BLaER1 (cell line): ENCODE measurements around the gene SGCD.

Experiments used
- H3K27ac ChIP-seq: shearing (Covaris generic); formaldehyde crosslinking; 2 replicates; pipeline ENCODE4 v1.8.1; 2022
- H3K27me3 ChIP-seq: shearing (Covaris generic); formaldehyde crosslinking; 2 replicates; pipeline ENCODE4 v1.8.1; 2022
- H3K36me3 ChIP-seq: shearing (Covaris generic); formaldehyde crosslinking; 2 replicates; pipeline ENCODE4 v1.8.1; 2022
- H3K4me1 ChIP-seq: shearing (Covaris generic); formaldehyde crosslinking; 2 replicates; pipeline ENCODE4 v1.8.1; 2022
- H3K4me2 ChIP-seq: shearing (Covaris generic); formaldehyde crosslinking; 2 replicates; pipeline ENCODE4 v1.8.1; 2022
- H3K4me3 ChIP-seq: shearing (Covaris generic); formaldehyde crosslinking; 2 replicates; pipeline ENCODE4 v1.8.1; 2022
- H3K9ac ChIP-seq: shearing (Covaris generic); formaldehyde crosslinking; 2 replicates; pipeline ENCODE4 v1.8.1; 2022
- H3K9me3 ChIP-seq: shearing (Covaris generic); formaldehyde crosslinking; 2 replicates; pipeline ENCODE4 v1.8.1; 2022
- H4K20me1 ChIP-seq: shearing (Covaris generic); formaldehyde crosslinking; 2 replicates; pipeline ENCODE4 v1.8.1; 2022
- Cebpa-rat ChIP-seq: shearing (Covaris generic); IDR thresholded peaks from 2 replicates; pipeline ENCODE4 v1.8.1; 2022

The SGCD gene

DNA sequence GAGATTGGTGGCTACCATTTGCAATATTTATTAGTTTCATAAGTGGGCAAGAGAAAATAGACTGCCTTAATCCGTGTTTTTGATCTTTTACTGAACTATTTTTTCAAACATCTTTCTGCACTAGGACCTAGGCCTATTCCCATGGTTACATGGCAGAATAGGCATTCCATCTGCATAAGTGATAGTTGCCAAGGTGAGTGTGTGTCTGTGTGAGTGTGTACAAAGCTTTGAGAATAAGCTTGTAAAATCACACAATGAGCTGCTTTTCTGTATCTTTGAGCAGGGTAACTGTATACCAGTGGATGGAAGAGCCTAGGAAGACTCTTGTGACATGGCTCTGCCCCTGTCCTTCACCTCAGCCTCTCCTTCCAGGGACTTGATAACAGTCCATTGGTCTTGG is 92.7 kb downstream of the SGCD start:
- Histone ChIP-seq H3K4me3 (no peak overlapping the region), H3K9me3 (no peaks in the 10 kb centered on the region), H3K9ac (no peak overlapping the region), H4K20me1 (no peaks in the 10 kb centered on the region), H3K4me1 (no peaks in the 10 kb centered on the region), H3K4me2 (no peak overlapping the region), H3K27ac (no peak overlapping the region), H3K36me3 (no peaks in the 10 kb centered on the region), H3K27me3 (no peaks in the 10 kb centered on the region)
- no peak for TF ChIP-seq Cebpa-rat

GRCh38 chr5:156420665-156421064 is 93.7 kb downstream of the SGCD start:
- H3K4me2 ChIP-seq, result no peak overlapping the region
- no peaks in the 10 kb centered on the region for H4K20me1 ChIP-seq
- H3K4me1 ChIP-seq, result no peaks in the 10 kb centered on the region
- H3K9me3 ChIP-seq, result no peaks in the 10 kb centered on the region
- no peaks in the 10 kb centered on the region for H3K36me3 ChIP-seq
- no peak for TF ChIP-seq Cebpa-rat
- no peak overlapping the region for H3K27ac ChIP-seq
- H3K4me3 ChIP-seq, result no peak overlapping the region
- no peak overlapping the region for H3K9ac ChIP-seq
- H3K27me3 ChIP-seq, result no peaks in the 10 kb centered on the region

DNA sequence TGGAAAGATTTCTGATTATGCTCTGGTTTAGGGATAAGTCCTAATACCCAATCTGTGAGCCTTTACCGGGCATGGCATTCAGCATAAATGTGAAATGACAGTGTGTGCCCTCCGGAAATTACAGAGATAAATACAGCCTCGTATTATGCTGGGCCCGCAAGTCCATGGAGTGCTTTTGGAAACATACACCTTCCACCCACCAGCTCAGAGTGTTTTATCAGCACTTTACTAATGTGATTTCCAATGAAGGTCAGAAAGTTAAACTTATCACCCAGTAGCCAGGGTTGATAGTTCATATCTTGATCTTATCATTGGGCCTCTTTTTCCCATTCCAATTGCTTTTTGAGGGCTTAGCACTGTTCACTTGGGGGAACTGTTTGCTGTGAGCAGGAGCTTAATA is 94.8 kb downstream of the SGCD start:
- Histone ChIP-seq H3K36me3 (no peaks in the 10 kb centered on the region), H3K4me2 (no peak overlapping the region), H3K4me1 (no peaks in the 10 kb centered on the region), H3K27me3 (no peaks in the 10 kb centered on the region), H3K9me3 (no peaks in the 10 kb centered on the region; the same call in 1 of the 2 replicates), H3K4me3 (no peak overlapping the region), H4K20me1 (no peaks in the 10 kb centered on the region), H3K27ac (no peak overlapping the region), H3K9ac (no peak overlapping the region)
- no peak for TF ChIP-seq Cebpa-rat

DNA sequence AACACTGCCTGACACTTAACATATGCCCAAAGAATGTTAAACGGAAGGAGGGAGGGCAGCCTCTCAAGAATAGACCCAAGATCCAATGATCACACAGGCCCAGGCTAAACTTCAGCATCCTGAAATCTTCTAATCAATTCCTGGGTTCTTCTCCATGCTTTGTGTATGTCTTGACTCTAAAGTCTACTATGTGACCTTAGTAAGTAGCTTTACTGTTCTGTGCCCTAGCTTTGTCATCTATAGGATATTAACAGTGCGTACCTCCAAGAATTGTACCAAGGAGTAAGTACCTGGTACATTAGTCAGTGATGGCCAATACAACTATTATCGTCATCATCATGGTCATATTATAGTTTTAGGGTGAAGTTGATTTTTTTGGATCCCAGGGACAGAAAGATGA is 96.6 kb downstream of the SGCD start:
- H3K27me3 ChIP-seq, result no peaks in the 10 kb centered on the region
- H3K36me3 ChIP-seq, result no peaks in the 10 kb centered on the region
- H3K27ac ChIP-seq, result no peak overlapping the region
- no peak overlapping the region for H3K4me2 ChIP-seq
- H3K9ac ChIP-seq, result no peak overlapping the region
- no peaks in the 10 kb centered on the region; the same call in 1 of the 2 replicates for H3K9me3 ChIP-seq
- TF ChIP-seq Cebpa-rat, result no peak
- H3K4me3 ChIP-seq, result no peak overlapping the region
- no peaks in the 10 kb centered on the region for H3K4me1 ChIP-seq
- no peaks in the 10 kb centered on the region for H4K20me1 ChIP-seq

- no peaks in the 10 kb centered on the region for H3K27me3 ChIP-seq
- no peak overlapping the region for H3K4me3 ChIP-seq
- H3K27ac ChIP-seq, result no peak overlapping the region
- H3K4me1 ChIP-seq, result no peaks in the 10 kb centered on the region
- H3K9me3 ChIP-seq, result peaks cover 10% of the 10 kb centered on the region; the same call in 1 of the 2 replicates
- H3K9ac ChIP-seq, result no peak overlapping the region
- no peaks in the 10 kb centered on the region for H4K20me1 ChIP-seq
- no peak for TF ChIP-seq Cebpa-rat
- H3K36me3 ChIP-seq, result no peaks in the 10 kb centered on the region
- no peak overlapping the region for H3K4me2 ChIP-seq
Observed at GRCh38 chr5:156427315-156427714, 100.4 kb downstream of the SGCD start.

DNA sequence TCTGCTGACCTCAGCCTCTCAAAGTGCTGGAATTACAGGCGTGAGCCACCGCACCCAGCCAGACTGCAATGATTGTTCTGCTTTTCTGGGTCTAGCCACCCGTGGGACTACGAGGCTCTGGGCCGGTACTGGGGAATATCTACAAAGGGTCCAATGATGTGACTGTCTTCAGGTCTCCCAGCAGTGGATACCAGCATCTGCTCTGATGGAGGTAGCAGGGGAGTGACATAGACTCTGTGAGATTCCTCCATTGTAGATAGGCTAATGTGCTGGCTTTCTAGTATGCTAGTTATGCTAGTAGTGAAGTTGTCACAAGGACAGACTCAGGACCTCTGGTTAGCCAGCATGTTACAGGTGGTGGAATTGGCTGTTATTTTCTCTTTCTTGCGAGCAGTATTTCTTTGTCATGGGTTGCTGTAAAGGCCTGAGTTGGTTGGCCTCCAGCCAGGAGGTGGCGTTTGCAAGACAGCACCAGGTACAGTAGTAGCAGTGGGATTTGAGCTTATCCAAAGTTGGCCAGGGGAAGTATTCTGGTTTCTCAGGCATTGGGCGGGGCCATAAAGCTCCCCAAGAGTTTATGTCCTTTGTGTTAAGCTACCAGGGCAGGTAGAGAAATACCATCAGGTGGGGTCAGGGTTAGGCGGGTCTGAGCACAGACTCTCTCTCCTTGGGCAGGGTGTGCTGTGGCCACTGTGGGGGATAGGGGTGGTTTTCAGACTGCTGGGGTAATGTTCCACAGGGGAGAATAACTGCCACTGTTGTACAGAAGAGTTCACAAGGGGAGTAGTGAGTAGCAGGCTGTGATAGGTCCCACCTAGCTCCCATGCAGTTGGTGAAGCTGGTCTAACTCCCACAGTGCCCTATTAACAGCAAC is 105.2 kb downstream of the SGCD start:
- Histone ChIP-seq H4K20me1 (no peaks in the 10 kb centered on the region), H3K4me2 (no peak overlapping the region)
- TF ChIP-seq Cebpa-rat, result no peak

DNA sequence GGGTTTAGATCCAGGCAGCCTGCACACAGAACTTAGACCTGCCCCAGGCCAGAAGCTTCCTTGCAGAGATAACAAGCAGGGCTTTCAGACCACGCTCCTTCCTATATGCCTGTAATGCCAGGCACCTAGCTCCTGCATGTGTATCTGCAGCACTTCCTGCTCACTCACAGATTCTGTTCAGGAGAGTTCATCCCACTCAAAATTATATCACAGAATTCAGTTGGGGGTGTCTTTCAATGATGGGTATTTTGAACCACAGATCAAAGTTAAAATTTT is 105.8 kb downstream of the SGCD start:
- Histone ChIP-seq H3K4me1 (no peaks in the 10 kb centered on the region), H3K9me3 (peaks cover 10% of the 10 kb centered on the region; the same call in 1 of the 2 replicates), H4K20me1 (no peaks in the 10 kb centered on the region), H3K27me3 (no peaks in the 10 kb centered on the region), H3K27ac (no peak overlapping the region), H3K4me2 (no peak overlapping the region), H3K9ac (no peak overlapping the region), H3K36me3 (no peaks in the 10 kb centered on the region), H3K4me3 (no peak overlapping the region)
- no peak for TF ChIP-seq Cebpa-rat

More for the DNA sequence above, 105.2 kb downstream of the SGCD start:
- Histone ChIP-seq H3K36me3 (no peaks in the 10 kb centered on the region), H3K9ac (no peak overlapping the region), H3K4me1 (no peaks in the 10 kb centered on the region), H3K9me3 (peaks cover 10% of the 10 kb centered on the region; the same call in 1 of the 2 replicates), H3K4me3 (no peak overlapping the region), H3K27ac (no peak overlapping the region), H3K27me3 (no peaks in the 10 kb centered on the region)

DNA sequence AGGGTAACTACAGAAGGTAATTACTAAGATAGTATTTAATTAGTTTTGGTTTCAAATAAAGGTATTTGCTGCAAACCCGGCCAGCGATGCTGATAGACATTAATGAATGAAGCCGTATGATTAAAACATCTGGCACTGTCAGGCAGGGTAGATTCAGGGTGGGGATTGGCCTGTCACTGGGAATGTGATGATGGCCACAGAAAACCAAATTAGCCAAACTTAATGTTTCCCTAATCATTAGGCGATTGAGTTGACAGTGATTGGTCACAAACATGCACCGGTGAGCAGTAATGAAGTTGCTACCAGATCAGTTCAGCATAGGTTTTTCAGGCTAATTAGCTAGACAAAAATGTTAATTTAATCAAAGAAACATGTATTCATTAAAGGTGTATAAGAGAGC is 107.5 kb downstream of the SGCD start:
- Histone ChIP-seq H4K20me1 (no peaks in the 10 kb centered on the region), H3K4me3 (no peak overlapping the region), H3K9me3 (peaks cover 4% of the 10 kb centered on the region; the same call in 1 of the 2 replicates), H3K9ac (no peak overlapping the region), H3K4me2 (no peak overlapping the region), H3K4me1 (no peaks in the 10 kb centered on the region), H3K27me3 (no peaks in the 10 kb centered on the region), H3K27ac (no peak overlapping the region), H3K36me3 (no peaks in the 10 kb centered on the region)
- no peak for TF ChIP-seq Cebpa-rat

GRCh38 chr5:156435101-156435500 is 108.1 kb downstream of the SGCD start:
- H3K4me3 ChIP-seq, result no peak overlapping the region
- no peak overlapping the region for H3K4me2 ChIP-seq
- no peaks in the 10 kb centered on the region for H3K27me3 ChIP-seq
- H3K9ac ChIP-seq, result no peak overlapping the region
- H3K36me3 ChIP-seq, result no peaks in the 10 kb centered on the region
- no peak for TF ChIP-seq Cebpa-rat
- H3K9me3 ChIP-seq, result no peaks in the 10 kb centered on the region
- H3K4me1 ChIP-seq, result no peaks in the 10 kb centered on the region
- no peak overlapping the region for H3K27ac ChIP-seq
- H4K20me1 ChIP-seq, result no peaks in the 10 kb centered on the region

DNA sequence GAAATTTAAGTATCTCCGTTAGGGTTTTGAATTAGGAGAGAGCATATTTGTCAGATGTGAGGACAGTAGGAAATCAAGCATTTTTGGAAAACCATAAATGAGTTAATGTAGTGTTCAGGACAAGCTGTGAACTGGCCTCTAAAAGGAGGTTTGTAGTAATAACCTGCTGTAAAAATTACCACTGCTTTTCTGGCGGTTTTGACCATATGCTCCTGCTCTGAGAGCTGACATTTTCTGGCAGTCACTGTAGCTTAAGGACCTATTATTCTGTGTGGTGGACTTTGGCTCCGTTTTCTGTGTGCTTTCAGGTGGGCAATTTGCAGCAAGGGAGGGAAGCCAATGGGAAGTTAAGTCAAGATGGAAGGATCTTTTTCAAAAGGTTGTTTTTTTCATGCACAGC is 111.1 kb downstream of the SGCD start:
- Histone ChIP-seq H3K4me1 (no peaks in the 10 kb centered on the region), H3K9ac (no peak overlapping the region), H3K27me3 (no peaks in the 10 kb centered on the region), H3K4me3 (no peak overlapping the region), H4K20me1 (no peaks in the 10 kb centered on the region), H3K27ac (no peak overlapping the region), H3K36me3 (no peaks in the 10 kb centered on the region), H3K4me2 (no peak overlapping the region), H3K9me3 (no peaks in the 10 kb centered on the region)
- no peak for TF ChIP-seq Cebpa-rat

GRCh38 chr5:156444753-156445291 is 117.9 kb downstream of the SGCD start:
- no peak overlapping the region for H3K4me2 ChIP-seq
- no peaks in the 10 kb centered on the region for H3K4me1 ChIP-seq
- no peaks in the 10 kb centered on the region; the same call in 1 of the 2 replicates for H3K27me3 ChIP-seq
- TF ChIP-seq Cebpa-rat, result no peak
- H3K27ac ChIP-seq, result no peak overlapping the region
- no peaks in the 10 kb centered on the region for H4K20me1 ChIP-seq
- no peaks in the 10 kb centered on the region for H3K9me3 ChIP-seq
- no peaks in the 10 kb centered on the region for H3K36me3 ChIP-seq
- no peak overlapping the region for H3K9ac ChIP-seq
- no peak overlapping the region for H3K4me3 ChIP-seq
